ENCODE results near the gene GABRR2.

The GABRR2 gene

DNA sequence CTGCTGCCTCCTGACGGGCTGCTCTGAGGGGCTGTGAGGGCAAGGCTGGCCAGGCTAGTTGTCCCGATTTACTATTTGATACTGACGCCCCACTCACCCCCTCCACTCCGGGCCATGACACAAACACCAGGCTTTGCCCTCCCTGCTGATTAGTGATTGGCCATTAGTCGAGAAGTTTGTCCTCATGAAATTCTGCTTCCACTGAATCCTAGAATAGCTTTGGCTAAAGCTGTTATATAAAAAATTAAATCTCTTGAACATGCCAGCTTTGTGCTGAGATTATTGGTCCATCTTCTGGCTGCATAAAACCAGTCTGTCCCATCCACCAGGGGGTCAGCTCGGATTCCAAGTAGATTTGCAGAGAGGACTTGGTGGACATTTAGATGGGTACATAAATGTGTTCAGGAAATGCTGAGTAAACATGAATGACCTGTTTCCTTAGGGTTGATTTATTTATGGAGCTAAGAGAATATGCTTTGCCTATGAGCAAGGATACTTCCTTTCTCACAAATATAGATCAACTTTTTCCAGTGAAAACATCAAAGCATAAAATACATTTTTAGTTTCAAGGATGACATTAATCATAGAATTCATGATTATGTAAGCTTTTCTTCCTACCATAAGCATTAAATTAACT is at the start of gene GABRR2:
Gene GABRR2 (minus strand): TSS at position 51 of the 637 bp plus-strand sequence. CDS start 134 bp downstream, outside the sequence.
- TF ChIP-seq, protein P1, sequence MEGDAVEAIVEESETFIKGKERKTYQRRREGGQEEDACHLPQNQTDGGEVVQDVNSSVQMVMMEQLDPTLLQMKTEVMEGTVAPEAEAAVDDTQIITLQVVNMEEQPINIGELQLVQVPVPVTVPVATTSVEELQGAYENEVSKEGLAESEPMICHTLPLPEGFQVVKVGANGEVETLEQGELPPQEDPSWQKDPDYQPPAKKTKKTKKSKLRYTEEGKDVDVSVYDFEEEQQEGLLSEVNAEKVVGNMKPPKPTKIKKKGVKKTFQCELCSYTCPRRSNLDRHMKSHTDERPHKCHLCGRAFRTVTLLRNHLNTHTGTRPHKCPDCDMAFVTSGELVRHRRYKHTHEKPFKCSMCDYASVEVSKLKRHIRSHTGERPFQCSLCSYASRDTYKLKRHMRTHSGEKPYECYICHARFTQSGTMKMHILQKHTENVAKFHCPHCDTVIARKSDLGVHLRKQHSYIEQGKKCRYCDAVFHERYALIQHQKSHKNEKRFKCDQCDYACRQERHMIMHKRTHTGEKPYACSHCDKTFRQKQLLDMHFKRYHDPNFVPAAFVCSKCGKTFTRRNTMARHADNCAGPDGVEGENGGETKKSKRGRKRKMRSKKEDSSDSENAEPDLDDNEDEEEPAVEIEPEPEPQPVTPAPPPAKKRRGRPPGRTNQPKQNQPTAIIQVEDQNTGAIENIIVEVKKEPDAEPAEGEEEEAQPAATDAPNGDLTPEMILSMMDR (IDR thresholded peaks at IDR 0.05; ENCODE audit: control extremely low read depth, extremely low read depth, low read depth, missing control alignments), result no peak
- no peak for DNase-seq (ENCODE audit: extremely low spot score)
- POLR2A ChIA-PET, result no interaction called here
- CTCF ChIA-PET, result interaction anchor here (0.8 to 1.9 kb wide), 7 partner anchors 9 to 332 kb away, joined by 3 to 6 read pairs (median 3); no protein-coding TSS in a partner anchor

DNA sequence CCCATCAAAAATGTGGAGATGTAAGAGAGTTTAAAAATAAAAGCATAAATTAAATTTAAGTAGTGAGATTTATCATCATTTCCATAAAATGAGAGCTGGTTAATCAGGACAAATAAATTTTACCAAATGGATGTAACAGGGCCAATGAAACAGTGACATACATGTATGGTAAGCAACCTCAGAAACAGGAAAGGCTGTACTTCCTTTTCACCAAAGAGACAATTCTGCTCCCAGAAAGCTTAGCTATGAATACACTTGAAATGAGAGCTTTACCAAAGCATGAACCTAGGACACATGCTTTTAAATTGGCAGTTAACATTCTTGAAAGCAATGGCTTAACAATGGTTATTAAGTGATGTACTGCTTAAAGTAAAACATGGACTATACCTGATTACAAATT is 49.5 kb upstream of the GABRR2 start:
- TF ChIP-seq, protein P1 (IDR thresholded peaks at IDR 0.05; ENCODE audit: control extremely low read depth, extremely low read depth, low read depth, missing control alignments), result no peak
- CTCF ChIA-PET, result interaction anchor here (0.9 to 4.9 kb wide), 5 partner anchors 15 to 382 kb away, joined by 3 to 24 read pairs (median 4); no protein-coding TSS in a partner anchor
- POLR2A ChIA-PET, result no interaction called here
- DNase-seq (ENCODE audit: extremely low spot score), result no peak

DNA sequence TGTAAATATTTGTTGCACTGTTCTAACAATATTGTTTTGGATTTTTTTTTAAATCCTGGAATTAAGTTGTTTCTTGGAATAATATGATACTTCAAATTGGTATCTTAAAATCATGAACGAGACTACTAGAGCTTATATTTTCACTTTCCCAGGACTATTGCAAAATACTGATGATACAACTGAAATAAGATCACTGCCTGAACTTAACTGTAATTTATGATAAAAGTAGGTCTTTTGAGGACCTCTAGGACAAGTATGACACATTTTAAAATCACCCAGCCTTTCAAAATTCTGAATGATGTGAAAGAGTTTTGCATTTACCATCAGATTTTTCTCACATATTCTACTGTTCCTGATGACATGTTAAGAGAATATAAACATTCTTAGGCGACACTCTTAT is 46.1 kb upstream of the GABRR2 start:
- ChIA-PET POLR2A (no interaction called here), CTCF (interaction anchor here (1.0 to 2.6 kb wide), 4 partner anchors 11 to 36 kb away, joined by 3 to 12 read pairs (median 4); no protein-coding TSS in a partner anchor)
- no peak for DNase-seq (ENCODE audit: extremely low spot score)
- TF ChIP-seq, protein P1 (IDR thresholded peaks at IDR 0.05; ENCODE audit: control extremely low read depth, extremely low read depth, low read depth, missing control alignments), result no peak

DNA sequence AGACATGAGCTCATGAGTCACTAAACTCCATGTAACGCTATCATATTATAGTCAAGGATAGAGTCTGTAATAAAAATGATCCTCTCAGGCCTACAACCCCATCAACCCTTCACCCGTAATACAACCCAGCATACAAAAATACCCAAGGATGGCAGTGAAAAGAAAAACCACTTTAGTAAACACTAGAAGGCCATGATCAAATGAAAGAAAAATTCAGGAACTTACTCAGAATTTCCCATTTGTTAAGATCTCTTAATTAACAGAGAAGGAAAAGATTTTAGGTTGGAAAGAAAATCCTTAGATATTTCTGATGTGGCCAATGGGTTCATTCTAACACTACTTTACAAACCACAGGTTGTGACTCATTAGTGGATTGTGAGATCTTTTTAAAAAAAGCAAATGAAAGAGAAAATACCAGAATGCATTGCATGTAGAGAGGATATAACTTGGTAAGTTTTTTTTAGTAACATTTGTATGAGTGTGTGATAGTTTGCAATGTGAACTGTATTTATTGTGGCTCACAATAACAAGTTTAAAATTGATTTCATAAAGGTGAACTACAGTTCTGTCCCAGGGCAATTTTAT is 45.4 kb upstream of the GABRR2 start:
- POLR2A ChIA-PET, result no interaction called here

DNA sequence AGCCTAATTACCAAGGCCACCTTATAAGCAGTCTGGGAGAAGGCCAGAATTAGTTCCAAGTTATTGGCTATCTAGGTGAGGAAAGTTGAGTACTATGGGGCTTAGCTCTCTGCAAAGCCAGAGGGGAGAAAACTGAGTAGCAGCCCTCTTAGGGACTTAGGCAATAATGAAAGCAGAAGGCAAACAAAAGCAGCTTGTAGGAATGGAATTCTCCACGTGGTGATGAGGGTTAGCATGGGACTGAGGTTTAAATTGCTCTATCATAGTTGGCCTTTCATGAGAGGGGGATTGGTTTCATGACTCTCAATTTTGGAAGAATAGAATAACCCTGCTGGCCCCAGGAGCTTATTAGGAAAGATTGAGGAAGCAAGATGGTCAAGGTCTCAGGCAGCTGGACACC is 44.5 kb upstream of the GABRR2 start:
- CTCF ChIA-PET, result interaction anchor here (0.8 to 2.6 kb wide), 7 partner anchors 8 to 78 kb away, joined by 3 to 13 read pairs (median 4); no protein-coding TSS in a partner anchor
- POLR2A ChIA-PET, result interaction anchor here (0.6 kb wide), 2 partner anchors 268 to 1658 kb away, joined by 3 to 8 read pairs; no protein-coding TSS in a partner anchor
- TF ChIP-seq, protein P1 (IDR thresholded peaks at IDR 0.05; ENCODE audit: control extremely low read depth, extremely low read depth, low read depth, missing control alignments), result no peak
- DNase-seq (ENCODE audit: extremely low spot score), result no peak

More for the DNA sequence above, 45.4 kb upstream of the GABRR2 start:
- TF ChIP-seq, protein P1 (IDR thresholded peaks at IDR 0.05; ENCODE audit: control extremely low read depth, extremely low read depth, low read depth, missing control alignments), result no peak
- DNase-seq (ENCODE audit: extremely low spot score), result peak; percentile 49
- CTCF ChIA-PET, result interaction anchor here (1.0 to 2.6 kb wide), 5 partner anchors 11 to 35 kb away, joined by 3 to 13 read pairs (median 4); no protein-coding TSS in a partner anchor

DNA sequence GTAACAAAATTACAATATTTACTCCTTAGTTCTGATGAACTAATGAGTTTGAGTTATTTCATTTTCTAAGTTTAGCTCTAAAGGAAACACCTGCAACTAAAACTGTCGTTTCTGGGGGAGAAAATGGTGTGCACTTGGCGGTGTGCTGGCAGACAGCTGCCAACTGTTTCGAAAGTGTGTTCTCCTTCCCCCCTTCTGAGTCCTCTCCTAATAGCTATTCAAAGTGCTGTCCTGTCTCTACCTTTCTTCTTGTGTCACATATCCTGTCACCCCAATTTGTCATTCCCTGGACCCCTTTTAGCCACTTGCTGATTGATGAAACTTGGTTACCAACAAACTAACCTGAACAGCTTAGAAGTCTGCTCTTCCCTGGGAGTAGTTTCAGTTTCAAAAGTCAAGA is 42.3 kb upstream of the GABRR2 start:
- ChIA-PET POLR2A (interaction anchor here (0.7 to 1.0 kb wide), 2 partner anchors 9 to 87 kb away, joined by 3 read pairs; no protein-coding TSS in a partner anchor), CTCF (interaction anchor here (1.0 to 1.9 kb wide), 5 partner anchors 10 to 373 kb away, joined by 3 to 19 read pairs (median 6); no protein-coding TSS in a partner anchor)
- peak; percentile 36 for DNase-seq (ENCODE audit: extremely low spot score)
- TF ChIP-seq, protein P1 (IDR thresholded peaks at IDR 0.05; ENCODE audit: control extremely low read depth, extremely low read depth, low read depth, missing control alignments), result no peak
